ENCODE data around the gene NHSL2. TPM values are rescaled to one million over a fixed set of nuclear protein-coding genes. Genes with fewer than 3 reads are reported as not detected.

NHSL2 gene
- total RNA-seq, 2 experiments from 2014 or later = 7.9 to 8.7 TPM

Other genes with a start within 250 kb of the NHSL2 start
- not detected for gene CXorf49, start 192.6 kb upstream of the NHSL2 start, total RNA-seq
- not detected for gene CXorf49B, start 147.5 kb upstream of the NHSL2 start, total RNA-seq
- under 1 TPM; 0.13 TPM for gene RTL5, start 221.1 kb downstream of the NHSL2 start, total RNA-seq

Measured in activated CD4-positive, alpha-beta memory T cell treated with anti-CD3 and anti-CD28 coated beads, Interleukin-2, amount 10 ng/mL, durations not matched to agents 7 days and 5 days (primary cell).